Activated naive CD4-positive, alpha-beta T cell treated with Interleukin-2 at 50 U/mL for 16 hours (primary cell): ENCODE data around the gene SLC2A9.
A peak's percentile ranks its signal among the peaks of the same experiment; 100 is the strongest.

Experiments
- DNase-seq: peaks from one replicate; pipeline ENCODE4 v3.0.0-alpha.2; 2020

Gene SLC2A9

GRCh38 chr4:10018818-10019461 is 2.4 kb downstream of the SLC2A9 start:
- peak; percentile 94 for DNase-seq

GRCh38 chr4:10017037-10017893 is 4.0 kb downstream of the SLC2A9 start:
- DNase-seq: no peak

- DNase-seq: no peak
Measured at GRCh38 chr4:10016169-10016568, 5.1 kb downstream of the SLC2A9 start.

GRCh38 chr4:10015140-10015753 is 6.0 kb downstream of the SLC2A9 start:
- DNase-seq: no peak

GRCh38 chr4:10013722-10014121 is 7.6 kb downstream of the SLC2A9 start:
- DNase-seq: peak; percentile 24

- no peak for DNase-seq
Measured at GRCh38 chr4:10011885-10012284, 9.4 kb downstream of the SLC2A9 start.

GRCh38 chr4:10011277-10011676 is 10.0 kb downstream of the SLC2A9 start:
- no peak for DNase-seq

- no peak for DNase-seq
Measured at GRCh38 chr4:10009861-10010500, 11.3 kb downstream of the SLC2A9 start.

- DNase-seq: no peak
Measured at GRCh38 chr4:10008609-10009005, 12.7 kb downstream of the SLC2A9 start.

GRCh38 chr4:10007793-10008608 is 13.3 kb downstream of the SLC2A9 start:
- no peak for DNase-seq

GRCh38 chr4:10007436-10007740 is 13.9 kb downstream of the SLC2A9 start:
- DNase-seq: no peak

- DNase-seq: no peak
Measured at GRCh38 chr4:10006601-10007435, 14.5 kb downstream of the SLC2A9 start.

GRCh38 chr4:10006231-10006600 is 15.1 kb downstream of the SLC2A9 start:
- no peak for DNase-seq

- DNase-seq: no peak
Measured at GRCh38 chr4:10005632-10006031, 15.7 kb downstream of the SLC2A9 start.

- DNase-seq: no peak
Measured at GRCh38 chr4:10003666-10004065, 17.6 kb downstream of the SLC2A9 start.

GRCh38 chr4:10002278-10002677 is 19.0 kb downstream of the SLC2A9 start:
- no peak for DNase-seq

GRCh38 chr4:10001757-10002156 is 19.5 kb downstream of the SLC2A9 start:
- DNase-seq: no peak

- no peak for DNase-seq
Measured at GRCh38 chr4:9999956-10000561, 21.2 kb downstream of the SLC2A9 start.

GRCh38 chr4:9997886-9998285 is 23.4 kb downstream of the SLC2A9 start:
- DNase-seq: no peak

- no peak for DNase-seq
Measured at GRCh38 chr4:9996319-9997110, 24.8 kb downstream of the SLC2A9 start.
